CD4-positive, alpha-beta T cell (primary cell): ENCODE data around the gene ADA. TPM values are rescaled to one million over a fixed set of nuclear protein-coding genes. Genes with fewer than 3 reads are reported as not detected.

Experiments
- ATAC-seq: fragments of 200-7000 bp; cut with Tn5 transposase; one replicate; pipeline ENCODE4 v1.10.0; 2022; ENCODE audit warnings: mild to moderate bottlenecking; ENCODE audit not compliant: poor library complexity
- CTCF ChIA-PET: fragments of 350-600 bp; sonication (Branson Sonifier 250); formaldehyde crosslinking; loops from one replicate; lab custom pipeline; 2021; ENCODE audit warnings: antibody characterized with exemption, inconsistent platforms; lab: Charles Lee
- POLR2A ChIA-PET: fragments of 350-600 bp; sonication (Branson Sonifier 250); formaldehyde crosslinking; loops from one replicate; lab custom pipeline; 2021; ENCODE audit warnings: antibody characterized with exemption, inconsistent platforms; lab: Charles Lee
- DNase-seq, 14 experiments: peaks; one replicate each; pipeline ENCODE4 v3.0.0-alpha.2; 2013 to 2020; ENCODE audit warnings: mixed read lengths in 2 of 14
- H3K27ac ChIP-seq, 2 donors: one replicate each; pipeline versions ENCODE4 v1.5.1 to v1.7.0; 2013; ENCODE audit warnings: low read length in 2 of 2, low read depth in 1 of 2, mild to moderate bottlenecking in 1 of 2
- H3K27me3 ChIP-seq, 2 experiments: 1 replicate in 1 of 2; 2 replicates in 1 of 2; pipeline versions ENCODE4 v1.6.1 to v1.7.0; 2013; ENCODE audit warnings: low read length in 2 of 2, control low read depth in 1 of 2, mild to moderate bottlenecking in 1 of 2, moderate library complexity in 1 of 2; ENCODE audit not compliant: insufficient read depth in 2 of 2, control insufficient read depth in 1 of 2
- H3K36me3 ChIP-seq: one replicate; pipeline ENCODE4 v1.6.1; 2013; ENCODE audit warnings: low read length, control low read depth; ENCODE audit not compliant: insufficient read depth
- H3K4me1 ChIP-seq: one replicate; pipeline ENCODE4 v1.6.1; 2013; ENCODE audit warnings: low read length, control low read depth; ENCODE audit not compliant: insufficient read depth
- H3K4me3 ChIP-seq: one replicate; pipeline ENCODE4 v1.5.1; 2013; ENCODE audit warnings: mild to moderate bottlenecking, low read length, moderate library complexity
- H3K9me3 ChIP-seq, 2 experiments: 1 replicate in 1 of 2; 2 replicates in 1 of 2; pipeline versions ENCODE4 v1.6.1 to v1.7.0; 2013; ENCODE audit warnings: low read length in 2 of 2, mild to moderate bottlenecking in 2 of 2, control low read depth in 1 of 2, moderate library complexity in 1 of 2; ENCODE audit not compliant: control insufficient read depth in 1 of 2, insufficient read depth in 1 of 2
- H3K27ac Mint-ChIP-seq: one replicate; pipeline ENCODE4 v1.8.0; 2020; ENCODE audit warnings: mixed read lengths
- H3K27me3 Mint-ChIP-seq: one replicate; pipeline ENCODE4 v1.8.0; 2021; ENCODE audit warnings: mixed read lengths
- H3K36me3 Mint-ChIP-seq: one replicate; pipeline ENCODE4 v1.8.0; 2021; ENCODE audit warnings: low read depth, mixed read lengths
- H3K4me1 Mint-ChIP-seq: one replicate; pipeline ENCODE4 v1.8.0; 2021; ENCODE audit warnings: low read depth, mixed read lengths
- H3K4me3 Mint-ChIP-seq: one replicate; pipeline ENCODE4 v1.8.0; 2020; ENCODE audit warnings: mild to moderate bottlenecking, mixed read lengths
- H3K9me3 Mint-ChIP-seq: one replicate; pipeline ENCODE4 v1.8.0; 2020; ENCODE audit warnings: mixed read lengths
- intact Hi-C, 2 experiments: fragments of 100-400 bp; cut with DNase I in 1 of 2; cut with micrococcal nuclease in 1 of 2; formaldehyde crosslinking; loops; one replicate each; pipeline versions ENCODE4 v1.15.1 to v1.9.0; 2023 to 2025; cut with DNase I, micrococcal nuclease
- total RNA-seq, 174 experiments: library from RNA in 2 of 174; stranded (reverse) in 2 of 174; gene quantifications; one replicate each; pipeline ENCODE4 v1.2.3 and lab custom pipeline; 2021 to 2026
- TF ChIP-seq, protein P1 (sequence below): fragments of 200-600 bp; IDR thresholded peaks from one replicate; pipeline ENCODE4 v1.8.0; 2022; ENCODE audit warnings: antibody characterized with exemption, mild to moderate bottlenecking

The ADA gene
- total RNA-seq, 2 experiments from 2014 or later: 31.7 to 32.8 TPM

- H3K27me3 Mint-ChIP-seq: no peaks in the 10 kb centered on the region
- Histone ChIP-seq H3K36me3 (peaks cover 40% of the 10 kb centered on the region), H3K4me1 (peaks cover 55% of the 10 kb centered on the region), H3K4me3 (no peak overlapping the region), H3K9me3 (no peaks in the 10 kb centered on the region), H3K27ac (no peak overlapping the region), H3K27me3 (no peaks in the 10 kb centered on the region)
- peaks cover 54% of the 10 kb centered on the region for H3K36me3 Mint-ChIP-seq
- TF ChIP-seq, protein P1, sequence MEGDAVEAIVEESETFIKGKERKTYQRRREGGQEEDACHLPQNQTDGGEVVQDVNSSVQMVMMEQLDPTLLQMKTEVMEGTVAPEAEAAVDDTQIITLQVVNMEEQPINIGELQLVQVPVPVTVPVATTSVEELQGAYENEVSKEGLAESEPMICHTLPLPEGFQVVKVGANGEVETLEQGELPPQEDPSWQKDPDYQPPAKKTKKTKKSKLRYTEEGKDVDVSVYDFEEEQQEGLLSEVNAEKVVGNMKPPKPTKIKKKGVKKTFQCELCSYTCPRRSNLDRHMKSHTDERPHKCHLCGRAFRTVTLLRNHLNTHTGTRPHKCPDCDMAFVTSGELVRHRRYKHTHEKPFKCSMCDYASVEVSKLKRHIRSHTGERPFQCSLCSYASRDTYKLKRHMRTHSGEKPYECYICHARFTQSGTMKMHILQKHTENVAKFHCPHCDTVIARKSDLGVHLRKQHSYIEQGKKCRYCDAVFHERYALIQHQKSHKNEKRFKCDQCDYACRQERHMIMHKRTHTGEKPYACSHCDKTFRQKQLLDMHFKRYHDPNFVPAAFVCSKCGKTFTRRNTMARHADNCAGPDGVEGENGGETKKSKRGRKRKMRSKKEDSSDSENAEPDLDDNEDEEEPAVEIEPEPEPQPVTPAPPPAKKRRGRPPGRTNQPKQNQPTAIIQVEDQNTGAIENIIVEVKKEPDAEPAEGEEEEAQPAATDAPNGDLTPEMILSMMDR: no peak
- intact Hi-C loops: loop anchor here (2.0 to 10.0 kb wide), 3 partner anchors 34 to 302 kb away; partner anchors contain the start of genes ADA (in 1 of the 2) and FITM2 (in 1 of the 2)
- CTCF ChIA-PET: interaction anchor here (3.0 kb wide), 1 partner anchor 68 kb away, joined by 14 read pairs; no protein-coding TSS in a partner anchor
- no peak overlapping the region for H3K4me3 Mint-ChIP-seq
- no peak for DNase-seq
- ATAC-seq: no peak
- peaks cover 78% of the 10 kb centered on the region for H3K4me1 Mint-ChIP-seq
- peak overlapping the region; percentile 98 for H3K27ac Mint-ChIP-seq
- no peaks in the 10 kb centered on the region for H3K9me3 Mint-ChIP-seq
- POLR2A ChIA-PET: no interaction called here
Observed at GRCh38 chr20:44616604-44616964, 34.9 kb downstream of the ADA start.

DNA sequence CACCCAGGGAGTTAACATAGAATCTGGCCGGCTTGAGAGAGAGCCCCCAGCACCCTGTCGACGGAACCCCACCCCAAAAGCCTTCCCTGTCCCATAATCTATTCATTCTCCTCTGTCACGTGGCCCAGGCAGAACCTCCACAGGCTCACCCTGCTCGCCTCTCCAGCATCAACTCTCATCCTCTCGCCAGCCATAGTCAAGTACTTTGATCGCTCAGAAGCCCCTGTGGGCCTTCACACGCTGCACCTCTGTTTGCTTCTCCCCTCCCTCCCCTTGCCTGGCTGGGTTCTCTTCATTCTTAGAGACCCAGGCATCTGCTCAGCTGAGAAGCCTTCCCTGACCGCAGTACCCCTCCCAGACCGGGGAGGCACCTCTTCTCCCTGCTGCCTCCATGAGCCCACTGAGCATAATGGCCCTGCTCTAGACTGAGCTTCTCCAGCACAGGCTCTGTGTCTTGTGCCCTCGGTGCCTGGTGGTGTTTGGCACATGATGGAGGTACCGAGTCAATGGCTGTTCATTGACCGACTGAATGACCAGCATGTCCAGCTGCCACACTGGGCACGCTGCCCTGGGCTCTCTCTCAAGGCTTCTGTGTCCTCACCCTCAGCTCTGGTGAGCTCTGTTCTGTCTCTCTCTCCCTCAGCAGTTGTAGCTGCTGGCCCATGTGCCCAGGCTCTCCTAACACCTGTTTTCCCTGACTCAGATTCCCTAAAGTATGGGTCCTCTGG is 35.5 kb downstream of the ADA start:
- peaks cover 49% of the 10 kb centered on the region for H3K36me3 Mint-ChIP-seq
- H3K4me3 Mint-ChIP-seq: peak overlapping the region; percentile 65
- no peaks in the 10 kb centered on the region for H3K9me3 Mint-ChIP-seq
- no peak overlapping the region for H3K4me3 ChIP-seq
- no peaks in the 10 kb centered on the region for H3K27me3 Mint-ChIP-seq
- H3K27ac Mint-ChIP-seq: peak overlapping the region; percentile 98
- peaks cover 61% of the 10 kb centered on the region for H3K4me1 ChIP-seq
- peaks cover 34% of the 10 kb centered on the region for H3K36me3 ChIP-seq
- no peaks in the 10 kb centered on the region for H3K27me3 ChIP-seq
- ChIA-PET CTCF (no interaction called here), POLR2A (interaction anchor here (2.4 kb wide), 1 partner anchor 34 kb away, joined by 9 read pairs; the partner anchor contains the start of gene ADA)
- intact Hi-C loops: loop anchor here (2.0 to 10.0 kb wide), 3 partner anchors 35 to 301 kb away; partner anchors contain the start of genes ADA (in 1 of the 2) and FITM2 (in 1 of the 2)
- H3K9me3 ChIP-seq: no peaks in the 10 kb centered on the region
- H3K27ac ChIP-seq: peak overlapping the region in 1 of 2 donors; percentile 11
- ATAC-seq (no peak), DNase-seq (no peak)
- TF ChIP-seq, protein P1: no peak
- peaks cover 78% of the 10 kb centered on the region for H3K4me1 Mint-ChIP-seq

GRCh38 chr20:44615169-44615791 is 36.2 kb downstream of the ADA start:
- H3K4me3 Mint-ChIP-seq: peak overlapping the region; percentile 69
- H3K4me1 ChIP-seq: peaks cover 66% of the 10 kb centered on the region
- TF ChIP-seq, protein P1: no peak

More at GRCh38 chr20:44615169-44615791, 36.2 kb downstream of the ADA start:
- Histone ChIP-seq H3K27me3 (no peaks in the 10 kb centered on the region), H3K27ac (peak overlapping the region; percentile 11 to 29), H3K4me3 (no peak overlapping the region), H3K36me3 (peaks cover 26% of the 10 kb centered on the region), H3K9me3 (no peaks in the 10 kb centered on the region)
- POLR2A ChIA-PET: interaction anchor here (2.4 kb wide), 1 partner anchor 35 kb away, joined by 9 read pairs; the partner anchor contains the start of gene ADA
- peak overlapping the region; percentile 98 for H3K27ac Mint-ChIP-seq
- intact Hi-C loops: loop anchor here (5.0 to 10.0 kb wide), 2 partner anchors 117 to 300 kb away; partner anchors contain the start of gene FITM2 (in 1 of the 2)
- peaks cover 83% of the 10 kb centered on the region for H3K4me1 Mint-ChIP-seq
- ATAC-seq: no peak
- CTCF ChIA-PET: no interaction called here
- H3K27me3 Mint-ChIP-seq: no peaks in the 10 kb centered on the region
- H3K9me3 Mint-ChIP-seq: no peaks in the 10 kb centered on the region
- H3K36me3 Mint-ChIP-seq: peaks cover 47% of the 10 kb centered on the region
- DNase-seq: peak in 3 of 14 experiments; percentile 8 to 33 (median 27)
